ENCODE data around the gene JARID2. TPM values are rescaled to one million over a fixed set of nuclear protein-coding genes. Genes with fewer than 3 reads are reported as not detected.

Gene JARID2
- total and polyA plus RNA-seq, 4 donors: 3.8 to 14.8 (median 12.0) TPM

GRCh38 chr6:15308435-15309213 is 62.8 kb downstream of the JARID2 start:
- no peak for DNase-seq
- Histone ChIP-seq H3K36me3 (ENCODE audit: control insufficient read depth in 4 of 4, insufficient read depth in 4 of 4, low read length in 4 of 4) (no peaks in the 10 kb centered on the region), H3K9me3 (ENCODE audit: control insufficient read depth in 4 of 4, insufficient read depth in 3 of 4, low read length in 3 of 4) (no peaks in the 10 kb centered on the region), H3K9ac (ENCODE audit: insufficient read depth in 1 of 2, low read length in 2 of 2) (no peak overlapping the region), H3K27me3 (ENCODE audit: control insufficient read depth in 3 of 3, insufficient read depth in 3 of 3, low read length in 2 of 3) (no peaks in the 10 kb centered on the region), H3K4me1 (ENCODE audit: control insufficient read depth in 5 of 5, insufficient read depth in 5 of 5, low read length in 5 of 5) (peaks cover 4 to 48% (median 12%) of the 10 kb centered on the region in 5 donors), H3K4me3 (no peak overlapping the region), H3K27ac (ENCODE audit: low read depth in 1 of 2, low read length in 1 of 2) (no peak overlapping the region)
- 23 to 38% methylated on average over 5 of the region's 5 CpGs for WGBS, 2 donors
- no peak for ATAC-seq (ENCODE audit: insufficient read depth, low FRiP score)
- no peak for TF ChIP-seq CTCF (IDR thresholded peaks at IDR 0.05; ENCODE audit: control extremely low read depth, extremely low read depth)

- H3K4me1 ChIP-seq (ENCODE audit: control insufficient read depth in 5 of 5, insufficient read depth in 5 of 5, low read length in 5 of 5): peaks cover 4 to 44% (median 8%) of the 10 kb centered on the region in 5 donors
- no peak overlapping the region for H3K4me3 ChIP-seq
- H3K36me3 ChIP-seq (ENCODE audit: control insufficient read depth in 4 of 4, insufficient read depth in 4 of 4, low read length in 4 of 4): no peaks in the 10 kb centered on the region
- TF ChIP-seq CTCF (IDR thresholded peaks at IDR 0.05; ENCODE audit: control extremely low read depth, extremely low read depth): no peak
- no peak overlapping the region for H3K9ac ChIP-seq (ENCODE audit: insufficient read depth in 1 of 2, low read length in 2 of 2)
- H3K27ac ChIP-seq (ENCODE audit: low read depth in 1 of 2, low read length in 1 of 2): no peak overlapping the region
- 79% methylated on average over 3 of the region's 3 CpGs for WGBS, 2 donors
- no peaks in the 10 kb centered on the region for H3K9me3 ChIP-seq (ENCODE audit: control insufficient read depth in 4 of 4, insufficient read depth in 3 of 4, low read length in 3 of 4)
- DNase-seq (no peak), ATAC-seq (ENCODE audit: insufficient read depth, low FRiP score) (no peak)
- H3K27me3 ChIP-seq (ENCODE audit: control insufficient read depth in 3 of 3, insufficient read depth in 3 of 3, low read length in 2 of 3): no peaks in the 10 kb centered on the region
Observed at GRCh38 chr6:15309611-15310283, 63.9 kb downstream of the JARID2 start.

GRCh38 chr6:15310680-15311079 is 64.8 kb downstream of the JARID2 start:
- DNase-seq (no peak), ATAC-seq (ENCODE audit: insufficient read depth, low FRiP score) (no peak)
- Histone ChIP-seq H3K9ac (ENCODE audit: insufficient read depth in 1 of 2, low read length in 2 of 2) (no peak overlapping the region), H3K36me3 (ENCODE audit: control insufficient read depth in 4 of 4, insufficient read depth in 4 of 4, low read length in 4 of 4) (no peaks in the 10 kb centered on the region), H3K4me3 (no peak overlapping the region), H3K27me3 (ENCODE audit: control insufficient read depth in 3 of 3, insufficient read depth in 3 of 3, low read length in 2 of 3) (no peaks in the 10 kb centered on the region), H3K4me1 (ENCODE audit: control insufficient read depth in 5 of 5, insufficient read depth in 5 of 5, low read length in 5 of 5) (peaks cover 0 to 44% (median 7%) of the 10 kb centered on the region in 5 donors), H3K27ac (ENCODE audit: low read depth in 1 of 2, low read length in 1 of 2) (no peak overlapping the region), H3K9me3 (ENCODE audit: control insufficient read depth in 4 of 4, insufficient read depth in 3 of 4, low read length in 3 of 4) (no peaks in the 10 kb centered on the region)
- WGBS, 2 donors: 78 to 83% methylated on average over 7 of the region's 7 CpGs
- TF ChIP-seq CTCF (IDR thresholded peaks at IDR 0.05; ENCODE audit: control extremely low read depth, extremely low read depth): no peak
